Common myeloid progenitor, CD34-positive (primary cell): ENCODE results near the gene ZNF263.

Experiments used
- CTCF ChIA-PET: fragments of 350-600 bp; sonication (Branson Sonifier 250); formaldehyde crosslinking; loops from one replicate; lab custom pipeline; 2021; ENCODE audit warnings: antibody characterized with exemption; lab: Charles Lee
- POLR2A ChIA-PET: fragments of 350-600 bp; sonication (Branson Sonifier 250); formaldehyde crosslinking; loops from one replicate; lab custom pipeline; 2021; ENCODE audit warnings: antibody characterized with exemption; lab: Charles Lee
- DNase-seq, 3 donors: peaks; one replicate each; pipeline versions ENCODE4 v3.0.0 to v3.0.0-alpha.2; 2013
- H3K27ac ChIP-seq, 2 experiments: 1 replicate in 1 of 2; 2 replicates in 1 of 2; pipeline ENCODE4 v1.7.0; 2013; ENCODE audit warnings: inconsistent platforms in 2 of 2, low read length in 2 of 2, mild to moderate bottlenecking in 2 of 2, low read depth in 1 of 2, moderate library complexity in 1 of 2; ENCODE audit not compliant: severe bottlenecking in 2 of 2, insufficient read depth in 1 of 2, poor library complexity in 1 of 2
- H3K27me3 ChIP-seq, 5 experiments: replicated peaks in 2 of 5; 1 replicate in 3 of 5; 2 replicates in 2 of 5; pipeline versions ENCODE4 v1.6.1 to v1.7.0; 2013; ENCODE audit warnings: low read length in 4 of 5, mild to moderate bottlenecking in 2 of 5, moderate library complexity in 2 of 5, inconsistent platforms in 1 of 5; ENCODE audit not compliant: insufficient read depth in 5 of 5, control insufficient read depth in 4 of 5
- H3K36me3 ChIP-seq, 4 experiments: 1 replicate in 2 of 4; 2 replicates in 2 of 4; pipeline versions ENCODE4 v1.6.1 to v1.7.0; 2013; ENCODE audit warnings: low read length in 3 of 4, control low read depth in 1 of 4, mild to moderate bottlenecking in 1 of 4; ENCODE audit not compliant: control insufficient read depth in 4 of 4, insufficient read depth in 4 of 4
- H3K4me1 ChIP-seq, 4 experiments: 1 replicate in 3 of 4; 2 replicates in 1 of 4; pipeline versions ENCODE4 v1.6.1 to v1.7.1; 2013; ENCODE audit warnings: low read length in 3 of 4, mild to moderate bottlenecking in 3 of 4, control low read depth in 1 of 4, inconsistent platforms in 1 of 4, moderate library complexity in 1 of 4; ENCODE audit not compliant: control insufficient read depth in 4 of 4, insufficient read depth in 4 of 4; ENCODE audit errors: control extremely low read depth in 1 of 4
- H3K4me3 ChIP-seq, 7 experiments: 1 replicate in 4 of 7; 2 replicates in 3 of 7; pipeline versions ENCODE4 v1.5.1 to v1.7.0; 2013; ENCODE audit warnings: mild to moderate bottlenecking in 7 of 7, low read length in 6 of 7, moderate library complexity in 6 of 7, inconsistent platforms in 2 of 7, low read depth in 2 of 7, control low read depth in 1 of 7; ENCODE audit not compliant: insufficient read depth in 4 of 7, control insufficient read depth in 1 of 7; ENCODE audit errors: extremely low read depth in 1 of 7
- H3K9me3 ChIP-seq, 5 experiments: 1 replicate in 4 of 5; 2 replicates in 1 of 5; pipeline versions ENCODE4 v1.6.1 to v1.7.1; 2013; ENCODE audit warnings: low read length in 4 of 5, mild to moderate bottlenecking in 2 of 5, inconsistent platforms in 1 of 5, low read depth in 1 of 5, moderate library complexity in 1 of 5; ENCODE audit not compliant: control insufficient read depth in 4 of 5, insufficient read depth in 2 of 5; ENCODE audit errors: control extremely low read depth in 1 of 5
- WGBS: methylation state at CpG from one replicate; pipeline ENCODE4 v1.1.5; 2013; ENCODE audit not compliant: insufficient coverage; 5-methylcytosine and 5-hydroxymethylcytosine counted together

ZNF263 gene

DNA sequence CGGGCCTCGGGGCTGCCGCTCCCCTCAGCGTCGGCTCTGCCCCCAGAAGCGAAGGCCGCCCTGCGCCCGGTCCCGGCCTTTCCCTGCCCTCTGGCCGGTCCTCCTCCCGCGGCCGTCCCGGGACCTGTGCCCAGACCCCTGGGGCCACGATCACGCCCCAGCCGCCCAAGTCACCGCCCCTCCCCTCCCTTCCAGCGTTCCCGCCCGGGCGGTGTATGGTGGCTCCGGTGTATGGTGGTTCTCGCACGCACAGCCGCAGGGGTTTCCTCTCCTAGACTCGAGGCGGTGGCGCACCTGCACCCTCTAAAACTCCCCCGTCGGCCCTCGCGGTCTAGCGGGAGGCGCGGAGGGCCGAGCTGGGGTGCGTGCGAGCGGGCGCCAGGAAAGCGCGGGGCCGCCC is 11.9 kb downstream of the ZNF263 start:
- ChIA-PET CTCF (interaction anchor here (1.4 to 2.5 kb wide), 2 partner anchors 11 to 19 kb away, joined by 3 to 7 read pairs; no protein-coding TSS in a partner anchor), POLR2A (no interaction called here)
- Histone ChIP-seq H3K9me3 (peaks cover 10 to 82% (median 63%) of the 10 kb centered on the region in 5 experiments), H3K4me3 (no peak overlapping the region), H3K4me1 (no peaks in the 10 kb centered on the region), H3K27ac (no peak overlapping the region), H3K36me3 (peaks cover 9 to 56% (median 43%) of the 10 kb centered on the region in 4 experiments), H3K27me3 (no peaks in the 10 kb centered on the region)
- no peak for DNase-seq
- 52% methylated on average over 25 of the region's 45 CpGs for WGBS

DNA sequence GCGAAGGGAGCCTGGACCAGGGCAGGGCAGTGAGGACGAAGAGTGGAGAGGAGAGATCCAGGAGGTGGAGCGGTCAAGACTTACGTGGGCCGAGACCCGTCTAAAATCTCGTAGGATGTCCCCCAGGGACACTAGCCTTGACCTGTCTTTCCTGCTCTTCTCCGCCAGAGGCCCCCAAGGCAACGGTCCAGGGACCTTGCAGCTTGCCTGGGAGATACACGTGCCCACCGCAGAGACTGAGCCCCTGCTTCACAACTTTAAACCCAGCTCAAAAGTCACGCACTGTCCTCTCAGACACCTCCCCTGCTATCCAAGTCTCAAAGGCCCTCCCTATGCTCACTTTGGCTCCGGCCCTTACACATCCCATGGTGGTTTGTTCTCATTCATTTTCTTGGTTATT is 12.5 kb downstream of the ZNF263 start:
- CTCF ChIA-PET, result interaction anchor here (1.4 to 2.5 kb wide), 2 partner anchors 12 to 18 kb away, joined by 3 to 7 read pairs; no protein-coding TSS in a partner anchor
- H3K27ac ChIP-seq, result no peak overlapping the region
- POLR2A ChIA-PET, result interaction anchor here (0.7 kb wide), 1 partner anchor 13 kb away, joined by 3 read pairs; no protein-coding TSS in a partner anchor
- H3K36me3 ChIP-seq, result peaks cover 8 to 56% (median 42%) of the 10 kb centered on the region in 4 experiments
- no peak for DNase-seq
- H3K9me3 ChIP-seq, result peaks cover 11 to 82% (median 63%) of the 10 kb centered on the region in 5 experiments
- H3K4me1 ChIP-seq, result no peaks in the 10 kb centered on the region
- WGBS, result 90% methylated on average over 13 of the region's 13 CpGs
- H3K4me3 ChIP-seq, result no peak overlapping the region
- H3K27me3 ChIP-seq, result no peaks in the 10 kb centered on the region

DNA sequence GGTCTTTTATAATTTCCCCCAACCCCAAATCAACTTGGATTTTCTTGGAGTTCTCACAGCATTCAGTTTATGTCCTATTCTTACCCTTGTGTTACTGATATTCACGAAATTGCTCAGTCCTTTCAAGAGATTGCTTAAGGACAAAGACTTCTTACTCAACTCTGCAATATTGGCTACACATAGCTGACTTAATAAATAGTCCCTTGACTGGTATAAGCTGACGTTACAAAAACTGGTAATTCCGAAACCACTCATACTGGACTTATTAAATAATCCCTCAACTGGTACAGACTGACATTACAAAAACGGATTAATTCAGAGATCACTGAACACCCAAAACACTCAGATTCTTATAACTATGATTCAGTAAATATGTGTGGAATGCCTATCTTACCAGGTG is 21.1 kb downstream of the ZNF263 start:
- peaks cover 12 to 71% (median 58%) of the 10 kb centered on the region in 5 experiments for H3K9me3 ChIP-seq
- CTCF ChIA-PET, result interaction anchor here (1.2 kb wide), 2 partner anchors 26 to 48 kb away, joined by 3 read pairs; no protein-coding TSS in a partner anchor
- no peaks in the 10 kb centered on the region for H3K27me3 ChIP-seq
- POLR2A ChIA-PET, result interaction anchor here (1.4 kb wide), 1 partner anchor 22 kb away, joined by 5 read pairs; no protein-coding TSS in a partner anchor
- WGBS, result 88% methylated on average over 3 of the region's 4 CpGs
- DNase-seq, result no peak
- H3K27ac ChIP-seq, result peak overlapping the region in 1 of 2 experiments; percentile 86
- peaks cover 2 to 14% (median 10%) of the 10 kb centered on the region in 4 experiments for H3K4me1 ChIP-seq
- peaks cover 17 to 54% (median 32%) of the 10 kb centered on the region in 4 experiments for H3K36me3 ChIP-seq
- H3K4me3 ChIP-seq, result peak overlapping the region in 4 of 7 experiments; percentile 78 to 83 (median 82)

DNA sequence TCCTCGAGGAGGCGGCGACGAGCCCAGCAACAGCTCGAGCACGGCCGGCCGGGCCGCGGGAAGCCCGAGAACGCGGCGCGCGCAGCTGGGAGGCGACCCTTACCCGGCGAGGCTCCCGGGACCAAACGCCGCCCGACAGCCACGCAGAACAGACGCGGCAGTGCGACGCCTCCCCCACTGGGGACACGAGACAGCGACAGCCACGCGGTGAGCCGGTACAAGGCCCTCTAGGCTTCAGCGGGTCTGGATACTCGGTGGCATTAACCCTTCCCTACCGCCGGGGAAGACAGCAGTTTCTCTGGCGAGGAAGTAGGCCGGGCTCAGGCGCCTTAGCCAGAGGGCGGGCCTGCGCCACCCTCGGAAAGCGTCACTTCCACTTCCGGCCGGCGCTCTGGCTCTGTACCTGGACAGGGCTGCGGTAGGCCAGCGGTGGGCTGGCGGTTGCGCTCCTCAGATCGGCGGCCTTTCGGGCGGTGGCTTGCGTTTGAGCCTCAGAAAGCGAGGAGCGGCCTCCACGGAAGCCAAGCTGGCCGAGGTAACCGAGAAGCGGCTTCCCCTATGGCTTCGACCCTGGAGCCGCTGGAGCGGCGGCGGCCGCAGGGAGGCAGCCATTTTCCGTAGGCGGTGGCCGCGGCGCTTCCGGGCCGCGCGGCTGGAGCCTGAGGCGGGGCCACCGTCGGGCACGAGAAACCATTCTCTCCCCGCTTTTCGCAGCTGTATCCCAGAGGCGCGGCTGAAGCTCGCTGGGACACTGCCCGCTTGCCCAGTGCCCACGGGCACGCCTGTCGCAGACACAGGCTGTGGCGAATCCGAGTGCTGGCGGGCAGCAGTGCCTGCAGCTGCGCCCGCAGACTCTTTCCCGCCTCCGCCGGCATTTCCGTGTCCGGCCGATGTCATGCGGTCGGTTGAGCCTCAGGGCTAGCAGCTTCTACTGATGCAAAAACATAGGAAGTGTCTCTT is 22.1 kb downstream of the ZNF263 start, which contains the start of the genes TIGD7 and ZNF75A:
Gene TIGD7 (minus strand): TSS at position 322 of the 960 bp plus-strand sequence. CDS start 4,816 bp downstream, outside the sequence.
Gene ZNF75A (plus strand): TSS at position 389 of the 960 bp plus-strand sequence. CDS start 2,932 bp downstream, outside the sequence.
- H3K27ac ChIP-seq, result peak within 1 kb of the TSS; percentile 58 to 86
- DNase-seq, result peak; percentile 94 to 99 (median 96)
- ChIA-PET POLR2A (interaction anchor here (0.8 to 1.7 kb wide), 3 partner anchors 23 to 173 kb away, joined by 4 to 5 read pairs (median 4); no protein-coding TSS in a partner anchor), CTCF (interaction anchor here (1.2 kb wide), 2 partner anchors 27 to 47 kb away, joined by 3 read pairs; no protein-coding TSS in a partner anchor)
- WGBS, result 1% methylated on average over 103 of the region's 103 CpGs
- peaks cover 2 to 14% (median 10%) of the 10 kb centered on the region in 4 experiments for H3K4me1 ChIP-seq
- H3K27me3 ChIP-seq, result no peaks in the 10 kb centered on the region
- H3K4me3 ChIP-seq, result peak within 1 kb of the TSS; percentile 70 to 83 (median 81)
- peaks cover 14 to 52% (median 30%) of the 10 kb centered on the region in 4 experiments for H3K36me3 ChIP-seq
- H3K9me3 ChIP-seq, result peaks cover 11 to 71% (median 57%) of the 10 kb centered on the region in 5 experiments

DNA sequence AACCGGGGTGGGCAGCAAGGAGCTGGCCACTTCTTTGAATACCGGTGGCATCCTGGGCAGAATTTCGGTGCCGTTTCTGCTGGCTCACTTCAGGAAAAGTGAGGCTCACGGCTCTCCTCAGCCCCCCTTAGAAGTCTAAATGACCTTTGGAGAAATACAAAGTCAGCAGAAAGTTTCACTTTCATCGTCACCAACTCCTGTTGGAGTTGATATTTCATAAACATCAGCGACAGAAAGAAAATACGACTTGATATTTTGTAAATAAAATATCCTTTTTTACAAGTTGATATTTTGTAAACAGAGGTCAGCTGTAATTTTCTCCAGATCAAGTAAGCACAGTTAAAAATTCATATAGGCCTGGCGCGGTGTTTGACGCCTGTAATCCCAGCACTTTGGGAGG is 22.8 kb downstream of the ZNF263 start:
- peaks cover 2 to 14% (median 10%) of the 10 kb centered on the region in 4 experiments for H3K4me1 ChIP-seq
- ChIA-PET CTCF (no interaction called here), POLR2A (interaction anchor here (0.8 to 1.7 kb wide), 3 partner anchors 23 to 173 kb away, joined by 4 to 5 read pairs (median 4); no protein-coding TSS in a partner anchor)
- H3K27me3 ChIP-seq, result no peaks in the 10 kb centered on the region
- no peak for DNase-seq
- peak overlapping the region in 1 of 2 experiments; percentile 86 for H3K27ac ChIP-seq
- peaks cover 11 to 50% (median 27%) of the 10 kb centered on the region in 4 experiments for H3K36me3 ChIP-seq
- 57% methylated on average over 8 of the region's 11 CpGs for WGBS
- H3K9me3 ChIP-seq, result peaks cover 9 to 71% (median 56%) of the 10 kb centered on the region in 5 experiments
- H3K4me3 ChIP-seq, result peak overlapping the region; percentile 70 to 83 (median 81)

DNA sequence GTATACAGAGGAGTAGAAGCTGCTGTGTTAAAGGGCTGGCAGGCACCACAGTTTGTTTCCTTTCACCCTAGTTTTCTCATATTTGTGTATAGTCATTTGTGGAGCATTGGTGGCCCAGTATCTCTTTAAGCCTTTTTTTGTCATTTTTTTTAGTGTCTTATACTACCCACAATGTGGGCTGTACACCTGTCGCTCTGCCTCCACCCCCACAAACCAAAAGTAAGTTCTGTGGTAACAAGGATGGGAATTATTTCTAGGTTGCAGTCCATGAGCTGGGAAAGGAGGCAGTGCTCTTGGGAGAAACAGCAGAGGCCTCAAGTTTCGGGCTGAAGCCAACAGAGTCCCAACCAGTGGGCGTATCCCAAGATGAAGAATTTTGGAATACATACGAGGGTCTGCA is 28.2 kb downstream of the ZNF263 start:
- Histone ChIP-seq H3K36me3 (peaks cover 33 to 88% (median 63%) of the 10 kb centered on the region in 4 experiments), H3K9me3 (peaks cover 3 to 96% (median 80%) of the 10 kb centered on the region in 5 experiments)
- DNase-seq, result no peak

More for the DNA sequence above, 28.2 kb downstream of the ZNF263 start:
- no peaks in the 10 kb centered on the region for H3K4me1 ChIP-seq
- H3K27me3 ChIP-seq, result no peaks in the 10 kb centered on the region
- POLR2A ChIA-PET, result no interaction called here
- WGBS, result 100% methylated on average over 3 of the region's 4 CpGs
- no peak overlapping the region for H3K27ac ChIP-seq
- no peak overlapping the region for H3K4me3 ChIP-seq
- CTCF ChIA-PET, result interaction anchor here (0.7 to 1.2 kb wide), 2 partner anchors 11 to 22 kb away, joined by 3 read pairs; no protein-coding TSS in a partner anchor
